A172 (cell line): ENCODE measurements around the gene SLC7A4. TPM values are rescaled to one million over a fixed set of nuclear protein-coding genes. Genes with fewer than 3 reads are reported as not detected.

Source experiments
- DNase-seq: peaks from one replicate; pipeline ENCODE4 v3.0.0-alpha.2; 2015; ENCODE audit warnings: low spot score
- total RNA-seq: library from RNA; depleted of rRNA; stranded (reverse); fragments of >200 nt; shearing (Covaris generic); gene quantifications from 2 replicates; pipeline ENCODE4 v1.2.3, GENCODE V29; 2014; rRNA removed

SLC7A4 gene
- total RNA-seq, 1 experiment from 2014 or later, result not detected

DNA sequence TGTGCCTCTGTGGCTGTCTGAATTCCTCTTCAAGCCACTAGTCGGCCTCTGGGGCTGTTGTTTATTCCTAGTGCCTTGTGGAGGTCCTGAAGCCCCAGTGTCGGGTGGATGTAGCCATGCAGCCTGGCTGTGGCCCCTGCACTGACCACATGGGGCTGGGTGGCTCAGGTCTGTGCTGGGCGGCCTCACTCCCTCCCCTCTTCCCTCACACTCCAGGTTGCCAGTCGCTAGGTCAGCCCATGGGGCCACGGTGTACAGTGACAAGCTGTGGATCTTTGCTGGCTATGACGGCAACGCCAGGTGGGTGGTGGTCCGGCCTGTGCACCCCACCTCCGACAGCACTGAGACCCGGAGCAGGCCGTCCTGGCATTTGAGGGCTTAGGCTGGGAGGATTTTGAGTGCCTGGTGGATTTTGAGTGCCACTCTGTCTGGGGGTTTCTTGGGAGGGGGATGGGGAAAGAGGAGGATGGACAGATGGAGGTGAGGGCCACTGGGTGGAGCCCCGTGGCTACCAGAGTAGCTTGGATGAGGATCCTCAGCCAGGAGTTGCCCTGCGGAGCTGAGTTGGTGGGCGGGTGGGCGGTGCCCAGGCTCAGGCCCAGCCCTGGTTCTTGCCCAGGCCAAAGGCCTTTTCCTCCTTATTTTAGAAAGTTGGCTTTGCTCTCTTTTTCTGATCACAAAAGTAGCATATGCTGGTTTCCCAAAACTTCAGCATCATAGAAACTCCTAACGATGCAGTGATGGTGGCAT, 43.6 kb downstream of the SLC7A4 start:
- DNase-seq, result no peak

- DNase-seq, result no peak
Measured at GRCh38 chr22:20987375-20987774, 45.0 kb downstream of the SLC7A4 start.

GRCh38 chr22:20986365-20986764, 46.0 kb downstream of the SLC7A4 start:
- DNase-seq, result no peak

GRCh38 chr22:20985720-20986119, 46.6 kb downstream of the SLC7A4 start:
- DNase-seq, result no peak

GRCh38 chr22:20983081-20983771, 49.1 kb downstream of the SLC7A4 start:
- no peak for DNase-seq

DNA sequence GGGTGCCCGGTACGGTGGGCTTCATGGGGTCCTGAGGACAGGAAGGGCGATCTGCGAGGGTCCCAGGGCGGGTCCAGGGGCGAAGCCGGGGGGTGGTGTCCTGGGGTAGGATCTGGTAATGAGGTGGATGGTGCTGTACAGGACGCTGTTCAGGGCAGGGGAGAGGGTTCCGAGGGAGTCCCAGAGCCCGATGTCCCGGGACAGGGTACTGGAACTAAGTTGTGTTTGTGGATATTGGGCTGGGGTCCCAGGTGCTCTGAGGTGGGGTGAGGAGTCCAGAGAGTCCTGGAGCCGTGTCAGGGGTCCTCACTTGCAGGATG, 49.8 kb downstream of the SLC7A4 start:
- no peak for DNase-seq

DNA sequence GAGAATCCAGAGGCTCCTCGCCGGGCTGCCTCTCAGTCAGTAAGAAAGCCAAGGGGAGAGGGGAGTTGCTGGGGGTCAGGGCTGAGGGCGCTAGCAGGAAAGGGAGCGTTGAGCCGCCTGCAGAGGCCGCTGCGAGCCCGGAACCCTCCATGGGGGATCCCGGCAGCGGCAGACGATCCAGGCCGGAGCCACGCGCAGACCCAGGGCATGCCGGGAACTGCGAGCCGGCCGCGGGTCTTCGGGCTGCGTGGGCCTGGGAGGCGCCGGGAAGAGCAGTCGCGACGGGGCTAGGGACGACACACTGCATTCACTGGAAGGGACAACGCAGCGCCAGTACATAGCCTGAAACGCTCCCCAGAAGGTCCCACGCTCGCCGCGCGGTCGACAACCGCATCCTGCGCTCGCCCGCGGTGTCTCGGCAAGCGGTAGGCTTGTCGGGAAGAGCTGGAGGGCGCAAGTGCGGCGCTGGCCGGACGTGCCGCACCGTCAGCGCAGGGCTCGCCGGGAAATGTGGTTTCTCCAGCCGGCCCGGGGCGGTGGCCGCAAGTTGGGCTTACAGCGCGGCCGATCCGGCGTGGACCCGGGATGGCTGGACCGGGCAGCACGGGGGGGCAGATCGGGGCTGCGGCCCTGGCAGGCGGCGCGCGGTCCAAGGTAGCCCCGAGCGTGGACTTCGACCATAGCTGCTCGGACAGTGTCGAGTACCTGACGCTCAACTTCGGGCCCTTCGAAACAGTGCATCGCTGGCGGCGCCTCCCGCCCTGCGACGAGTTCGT, 50.4 kb downstream of the SLC7A4 start, which contains the start of gene LZTR1:
TSS of gene LZTR1 (plus strand) at position 511 of the 776 bp plus-strand sequence. CDS start at position 586, 75 bp downstream.
- DNase-seq, result peak; percentile 24

DNA sequence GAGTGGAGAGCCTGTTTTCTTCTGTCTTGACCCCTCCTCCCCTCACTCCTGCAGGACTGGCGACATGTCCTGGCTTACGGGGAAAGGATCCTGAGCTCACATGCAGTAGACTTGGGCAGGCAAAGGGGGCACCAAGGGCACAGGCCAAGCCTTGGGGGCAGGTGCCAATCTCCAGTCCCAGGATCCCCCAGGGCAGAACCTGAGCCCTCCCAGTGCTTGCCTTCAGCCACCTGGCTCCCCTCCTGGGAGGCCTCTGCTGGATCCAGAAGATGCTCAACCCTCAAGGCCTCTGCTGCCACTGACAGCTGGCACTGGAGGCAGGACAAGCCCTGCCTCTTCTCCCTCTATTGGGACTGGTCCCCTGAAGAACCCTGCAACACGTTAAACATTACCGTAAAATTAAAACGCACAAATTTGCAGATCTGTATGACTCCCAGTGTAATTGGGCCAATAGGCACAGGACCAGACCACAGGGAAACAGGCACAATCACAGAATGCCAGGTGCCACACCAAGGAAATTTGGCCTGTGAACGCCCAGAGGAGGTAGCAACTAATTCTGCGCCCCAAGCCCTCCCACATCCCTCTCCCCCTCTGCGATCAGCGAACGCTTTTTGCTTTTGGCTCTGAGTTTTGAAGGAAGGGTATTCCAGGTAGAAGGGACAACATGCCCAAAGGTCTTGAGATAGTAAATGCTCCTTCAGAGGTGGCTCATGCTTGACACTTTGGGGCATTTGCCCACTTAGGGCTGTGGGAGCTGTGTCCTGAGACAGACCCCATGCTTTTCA, 51.2 kb downstream of the SLC7A4 start:
- no peak for DNase-seq

DNA sequence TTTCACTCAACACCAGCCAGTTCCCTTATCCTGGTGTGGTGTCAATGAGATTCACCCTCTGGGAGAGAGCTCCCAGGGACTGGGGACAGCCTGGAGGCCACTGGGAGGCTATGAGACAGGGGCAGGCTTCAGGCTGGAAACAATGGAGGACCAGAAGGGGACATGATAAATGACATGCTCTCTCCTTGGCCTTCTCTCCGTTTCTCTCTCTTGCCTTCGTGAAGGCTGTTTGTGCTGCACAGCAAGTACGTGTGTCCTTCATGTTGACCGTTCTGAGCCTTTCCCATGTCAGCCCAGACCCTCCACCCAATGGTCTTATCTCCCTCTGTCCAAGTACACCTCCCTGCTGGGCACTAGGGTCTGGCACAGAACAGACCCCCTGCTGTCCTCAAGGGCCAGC, 51.8 kb downstream of the SLC7A4 start:
- DNase-seq, result no peak

DNA sequence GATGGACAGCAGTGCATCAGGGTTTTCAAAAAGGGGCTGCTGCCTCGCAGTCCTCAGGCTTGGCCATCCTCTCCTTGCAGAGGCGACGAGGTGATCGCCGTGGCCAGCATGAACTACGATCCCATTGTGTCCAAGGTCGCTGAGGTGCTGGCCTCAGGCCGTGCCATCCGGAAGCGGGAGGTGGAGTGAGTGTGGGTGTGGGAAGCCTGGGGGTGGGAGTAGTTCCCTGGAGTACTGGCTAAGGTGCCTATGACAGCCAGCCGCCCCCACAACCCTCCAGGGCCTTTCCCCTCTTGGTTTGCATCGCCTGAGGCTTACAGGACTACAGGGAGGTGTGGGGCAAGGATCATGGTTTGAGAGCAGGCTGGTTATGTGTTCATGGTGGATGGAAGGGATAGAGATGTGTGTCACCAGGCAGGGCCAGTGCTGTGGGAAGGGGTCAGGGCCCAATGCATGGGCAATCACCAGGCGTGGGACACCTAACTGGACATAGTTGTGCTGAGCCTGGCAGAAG, 52.4 kb downstream of the SLC7A4 start:
- no peak for DNase-seq

DNA sequence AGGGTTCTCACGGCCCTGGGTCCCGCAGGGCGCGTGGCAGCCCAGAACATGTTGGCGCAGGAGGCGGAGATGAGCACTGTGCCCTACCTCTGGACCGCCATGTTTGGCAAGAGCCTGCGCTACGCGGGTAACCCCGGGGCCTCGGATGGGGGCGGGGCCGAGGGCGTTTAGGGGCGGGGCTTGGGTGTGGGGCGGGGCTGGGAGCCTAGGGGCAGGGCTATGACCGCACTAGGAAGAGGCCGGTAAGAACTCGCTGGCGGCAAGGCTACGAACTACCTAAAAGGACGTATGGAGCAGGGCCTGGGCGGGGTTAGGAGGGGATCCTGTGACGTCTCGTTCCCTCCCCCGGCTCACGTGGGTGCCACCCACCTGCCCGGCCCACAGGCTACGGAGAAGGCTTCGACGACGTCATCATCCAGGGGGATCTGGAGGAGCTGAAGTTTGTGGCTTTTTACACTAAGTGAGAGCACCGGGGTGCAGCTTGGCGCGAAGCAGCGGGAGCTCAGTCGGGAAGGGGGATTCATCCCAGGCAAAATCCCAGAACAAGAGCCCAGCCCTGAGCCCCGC, 53.0 kb downstream of the SLC7A4 start:
- no peak for DNase-seq

Other genes starting within 250 kb of the SLC7A4 start
- gene PI4KA, start 173.8 kb downstream of the SLC7A4 start, total RNA-seq, result 25.7 and 31.8 TPM in 2 replicates
- gene SNAP29, start 173.6 kb downstream of the SLC7A4 start, total RNA-seq, result 10.6 and 15.0 TPM in 2 replicates
- gene CRKL, start 115.2 kb downstream of the SLC7A4 start, total RNA-seq, result 29.1 and 33.8 TPM in 2 replicates
- 1.4 TPM in 1 of 2 replicates, not detected in the other for gene AIFM3, start 65.3 kb downstream of the SLC7A4 start, total RNA-seq
- gene LZTR1, start 50.3 kb downstream of the SLC7A4 start, total RNA-seq, result 18.9 and 21.9 TPM in 2 replicates
- 46.9 and 49.0 TPM in 2 replicates for gene THAP7, start 30.4 kb downstream of the SLC7A4 start, total RNA-seq
- gene P2RX6, start 17.4 kb downstream of the SLC7A4 start, total RNA-seq, result 2.8 and 3.5 TPM in 2 replicates
- 0.77 TPM in 1 of 2 replicates, not detected in the other for gene LRRC74B, start 13.4 kb upstream of the SLC7A4 start, total RNA-seq